Measurements from ENCODE around the gene TNIP2. TPM values are rescaled to one million over a fixed set of nuclear protein-coding genes. Genes with fewer than 3 reads are reported as not detected.
A peak's percentile ranks its signal among the peaks of the same experiment; 100 is the strongest.

The TNIP2 gene
- total and polyA plus RNA-seq, 2 of the 8 experiments (the other 6 are each of a cell fraction or from before 2014, with no cell fraction given): 23.7 to 37.7 TPM

DNA sequence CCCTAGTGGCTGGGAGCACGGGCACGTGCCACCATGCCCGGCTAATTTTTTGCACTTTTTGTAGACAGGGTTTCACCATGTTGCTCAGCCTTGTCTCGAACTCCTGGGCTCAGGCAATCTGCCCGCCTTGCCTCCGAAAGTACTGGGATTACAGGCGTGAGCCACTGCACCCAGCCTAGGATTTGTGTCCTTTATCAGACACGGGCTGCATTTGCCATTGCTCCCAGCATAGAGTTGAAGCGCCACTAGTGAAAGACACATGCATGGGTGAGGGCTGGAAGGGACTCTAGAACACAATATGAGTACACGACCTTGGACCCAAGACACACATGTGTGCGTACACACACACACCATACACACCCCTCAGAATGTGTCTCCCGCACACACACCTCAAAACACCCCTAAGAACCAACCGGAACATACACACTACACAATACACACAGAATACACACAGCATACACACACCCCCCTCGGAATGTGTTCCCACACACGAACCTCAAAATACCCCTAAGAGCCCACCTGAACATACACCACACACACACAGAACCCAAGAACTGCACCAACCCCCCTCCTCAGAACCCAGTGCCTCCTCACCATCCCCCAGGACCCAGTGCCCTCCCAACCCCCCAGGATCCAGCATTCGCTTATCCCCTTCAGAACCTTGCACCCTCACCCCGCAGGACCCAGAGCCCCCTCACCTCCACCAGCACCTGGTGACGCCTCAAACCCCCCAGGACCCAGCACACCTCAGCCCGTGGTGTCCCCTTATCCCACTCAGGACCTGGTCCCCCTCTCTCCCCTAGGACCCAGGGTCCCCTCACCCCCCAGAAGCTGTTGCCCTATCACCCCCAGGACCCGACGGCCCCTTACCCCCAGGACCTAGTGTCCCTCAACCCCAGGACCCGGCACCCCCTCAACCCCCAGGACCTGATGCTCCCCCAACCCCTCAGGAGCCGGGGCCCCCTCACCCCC is 1.0 kb downstream of the TNIP2 start:
- Histone ChIP-seq H3K4me3 (ENCODE audit: extremely low read depth in 1 of 4, insufficient read depth in 2 of 4, low read depth in 3 of 4, low read length in 4 of 4) (peak overlapping the region; percentile 32 to 79 (median 62)), H3K4ac (replicated peaks; ENCODE audit: insufficient read length, low read depth, low read length) (no peak overlapping the region), H2AFZ (ENCODE audit: low read length) (no peak overlapping the region), H3K27ac (ENCODE audit: low read depth, low read length) (no peak overlapping the region), H3K79me2 (ENCODE audit: control insufficient read depth in 1 of 2, insufficient read depth in 2 of 2, low read length in 2 of 2) (peaks cover 0 to 21% of the 10 kb centered on the region in 2 experiments; a peak in 2 of 4 replicates), H2BK120ac (replicated peaks; ENCODE audit: low read depth, low read length) (no peak overlapping the region), H2BK20ac (ENCODE audit: low read length) (no peak overlapping the region), H3K18ac (ENCODE audit: extremely low read depth, low read length) (no peak overlapping the region), H3K9me3 (ENCODE audit: insufficient read depth in 2 of 2, low read depth in 1 of 2, low read length in 1 of 2) (no peaks in the 10 kb centered on the region), H3K23ac (ENCODE audit: insufficient read length) (no peak overlapping the region), H3K14ac (ENCODE audit: insufficient read length) (no peak overlapping the region), H3K79me1 (ENCODE audit: low read depth, low read length) (peaks cover 22% of the 10 kb centered on the region), H4K8ac (ENCODE audit: extremely low read depth, insufficient read depth, low read length) (no peak overlapping the region), H4K20me1 (replicated peaks in 1 of 2; ENCODE audit: control insufficient read depth in 1 of 2, insufficient read depth in 2 of 2, low read length in 2 of 2) (peaks cover 4 to 15% of the 10 kb centered on the region in 2 experiments), H3K9ac (replicated peaks in 1 of 4; ENCODE audit: extremely low read depth in 1 of 4, low read depth in 3 of 4, low read length in 3 of 4) (peak overlapping the region in 3 of 4 experiments; percentile 45 to 62 (median 56); a peak in 4 of 7 replicates), H3K56ac (replicated peaks; ENCODE audit: insufficient read length, low read depth, low read length) (no peak overlapping the region), H2AK5ac (ENCODE audit: low read depth, low read length) (no peak overlapping the region), H3K36me3 (ENCODE audit: control insufficient read depth in 2 of 4, insufficient read depth in 4 of 4, low read length in 3 of 4) (peaks cover 0 to 3% (median 0%) of the 10 kb centered on the region in 4 experiments; a peak in 1 of 8 replicates), H2BK5ac (ENCODE audit: low read depth, low read length) (no peak overlapping the region), H3K4me1 (replicated peaks in 1 of 4; ENCODE audit: control insufficient read depth in 3 of 4, insufficient read depth in 4 of 4, low read length in 3 of 4) (peaks cover 0 to 9% (median 5%) of the 10 kb centered on the region in 4 experiments; a peak in 5 of 7 replicates), H4K5ac (ENCODE audit: insufficient read length, low read depth, low read length) (no peak overlapping the region), H3K23me2 (ENCODE audit: low read depth, low read length) (peaks cover 14% of the 10 kb centered on the region; the same call in 1 of the 2 replicates), H2BK12ac (ENCODE audit: low read depth, low read length) (peak overlapping the region; percentile 12; the same call in 1 of the 2 replicates), H2BK15ac (ENCODE audit: low read length) (no peak overlapping the region), H3K4me2 (ENCODE audit: insufficient read depth in 1 of 2, low read depth in 2 of 2, low read length in 2 of 2) (peak overlapping the region; percentile 74 to 85), H3K27me3 (replicated peaks in 1 of 4; ENCODE audit: control insufficient read depth in 3 of 4, extremely low read depth in 1 of 4, insufficient read depth in 3 of 4, low read length in 3 of 4) (no peaks in the 10 kb centered on the region), H4K91ac (replicated peaks; ENCODE audit: insufficient read length, low read length) (peak overlapping the region; percentile 73)
- CTCF ChIA-PET (ENCODE audit: partially characterized antibody): interaction anchor here (1.1 kb wide), 1 partner anchor 9 kb away, joined by 4 read pairs; no protein-coding TSS in a partner anchor
- no peak for DNase-seq (ENCODE audit: low read depth in 1 of 2, low spot score in 2 of 2)
- no peak for FAIRE-seq
- POLR2A ChIA-PET (ENCODE audit: partially characterized antibody): interaction anchor here (0.6 to 3.6 kb wide), 6 partner anchors 23 to 180 kb away, joined by 3 to 25 read pairs (median 4); no protein-coding TSS in a partner anchor
- whole genome bisulfite sequencing, 2 experiments (ENCODE audit: extremely low coverage in 1 of 2, insufficient coverage in 1 of 2, insufficient read length in 1 of 2, insufficient replicate concordance in 2 of 2, low coverage in 1 of 2, low lambda C conversion rate in 2 of 2, missing lambda C conversion rate in 1 of 2): 90% methylated on average over 15 of the region's 23 CpGs; no CpG with 5 or more reads in 1 of the 2 experiments
- TF ChIP-seq NRF1 (IDR thresholded peaks at IDR 0.05; ENCODE audit: low read depth, low read length) (no peak), HDAC6 (IDR thresholded peaks at IDR 0.05; ENCODE audit: low read depth, low read length) (no peak), CHD1 (IDR thresholded peaks at IDR 0.05; ENCODE audit: low read depth, low read length) (no peak), ATF2 (IDR thresholded peaks at IDR 0.05; ENCODE audit: low read length) (no peak), KDM4A (IDR thresholded peaks at IDR 0.05; ENCODE audit: low read depth, low read length, severe bottlenecking) (no peak), BRCA1 (IDR thresholded peaks at IDR 0.05; ENCODE audit: low read depth, low read length) (no peak), POLR2A (IDR thresholded peaks at IDR 0.05; ENCODE audit: control extremely low read depth in 1 of 2, low read depth in 2 of 2, low read length in 2 of 2) (no peak), YY1 (IDR thresholded peaks at IDR 0.05; ENCODE audit: low read depth, low read length) (no peak)
- TF ChIP-seq, protein P1, sequence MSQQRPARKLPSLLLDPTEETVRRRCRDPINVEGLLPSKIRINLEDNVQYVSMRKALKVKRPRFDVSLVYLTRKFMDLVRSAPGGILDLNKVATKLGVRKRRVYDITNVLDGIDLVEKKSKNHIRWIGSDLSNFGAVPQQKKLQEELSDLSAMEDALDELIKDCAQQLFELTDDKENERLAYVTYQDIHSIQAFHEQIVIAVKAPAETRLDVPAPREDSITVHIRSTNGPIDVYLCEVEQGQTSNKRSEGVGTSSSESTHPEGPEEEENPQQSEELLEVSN (IDR thresholded peaks at IDR 0.05): no peak
